Stimulated activated CD8-positive, alpha-beta memory T cell treated with anti-CD3 and anti-CD28 coated beads, Interleukin-15, amount 100 ng/mL, for 4 hours (primary cell): Measurements from ENCODE around the gene GUCY2D.
"Not testable (repeated sequence)": the region's sequence is repeated elsewhere in the genome, so short reads cannot be mapped to it uniquely, and the experiment has no call there.

Experiments
- DNase-seq, 2 donors: peaks; one replicate each; pipeline ENCODE4 v3.0.0-alpha.2; 2020; ENCODE audit warnings: low read depth in 2 of 2

Gene GUCY2D

GRCh38 chr17:8001976-8002720, at the start of gene GUCY2D:
GUCY2D (plus strand) TSS chr17:8002615; CDS start chr17:8003048, 433 bp downstream.
- no peak for DNase-seq

GRCh38 chr17:7953266-7953665, 49.1 kb upstream of the GUCY2D start:
- DNase-seq, result not testable (repeated sequence)

- no peak for DNase-seq
Observed at GRCh38 chr17:7955414-7956227, 46.8 kb upstream of the GUCY2D start.

- DNase-seq, result no peak
Observed at GRCh38 chr17:7956228-7956965, 46.0 kb upstream of the GUCY2D start.

- no peak for DNase-seq
Observed at GRCh38 chr17:7959503-7960253, 42.7 kb upstream of the GUCY2D start.

- DNase-seq, result no peak
Observed at GRCh38 chr17:7961421-7961820, 41.0 kb upstream of the GUCY2D start.

GRCh38 chr17:7967751-7968150, 34.7 kb upstream of the GUCY2D start:
- DNase-seq, result no peak

GRCh38 chr17:7969433-7969832, 33.0 kb upstream of the GUCY2D start:
- DNase-seq, result no peak

GRCh38 chr17:7971651-7972050, 30.8 kb upstream of the GUCY2D start:
- no peak for DNase-seq

- no peak for DNase-seq
Observed at GRCh38 chr17:7972131-7972785, 30.2 kb upstream of the GUCY2D start.

GRCh38 chr17:7974638-7975131, 27.7 kb upstream of the GUCY2D start:
- DNase-seq, result no peak

GRCh38 chr17:7977039-7977438, 25.4 kb upstream of the GUCY2D start:
- DNase-seq, result no peak

GRCh38 chr17:7977805-7978204, 24.6 kb upstream of the GUCY2D start:
- no peak for DNase-seq

GRCh38 chr17:7982173-7982572, 20.2 kb upstream of the GUCY2D start:
- DNase-seq, result no peak

- DNase-seq, result no peak
Observed at GRCh38 chr17:7982666-7983065, 19.7 kb upstream of the GUCY2D start.

GRCh38 chr17:7984904-7985303, 17.5 kb upstream of the GUCY2D start:
- no peak for DNase-seq

GRCh38 chr17:7987112-7987893, 15.1 kb upstream of the GUCY2D start:
- no peak for DNase-seq

- peak in 1 of 2 donors; percentile 21 for DNase-seq
Observed at GRCh38 chr17:7988750-7989178, 13.7 kb upstream of the GUCY2D start.

GRCh38 chr17:7989781-7990655, 12.4 kb upstream of the GUCY2D start:
- DNase-seq, result peak; percentile 80 to 84
